Fibroblast of skin of right quadriceps (primary cell): ENCODE results near the gene ENTPD5.
"Not testable (repeated sequence)": the region's sequence is repeated elsewhere in the genome, so short reads cannot be mapped to it uniquely, and the experiment has no call there.

Experiments used
- DNase-seq: peaks from one replicate; pipeline ENCODE4 v3.0.0-alpha.2; 2013

Gene ENTPD5

GRCh38 chr14:73937012-73937411 lies 82.1 kb downstream of the ENTPD5 start:
- DNase-seq, result no peak

GRCh38 chr14:73936548-73936947 lies 82.5 kb downstream of the ENTPD5 start:
- no peak for DNase-seq

GRCh38 chr14:73935666-73936065 lies 83.4 kb downstream of the ENTPD5 start:
- no peak for DNase-seq

- no peak for DNase-seq
Observed at GRCh38 chr14:73924337-73924736, 94.8 kb downstream of the ENTPD5 start.

DNA sequence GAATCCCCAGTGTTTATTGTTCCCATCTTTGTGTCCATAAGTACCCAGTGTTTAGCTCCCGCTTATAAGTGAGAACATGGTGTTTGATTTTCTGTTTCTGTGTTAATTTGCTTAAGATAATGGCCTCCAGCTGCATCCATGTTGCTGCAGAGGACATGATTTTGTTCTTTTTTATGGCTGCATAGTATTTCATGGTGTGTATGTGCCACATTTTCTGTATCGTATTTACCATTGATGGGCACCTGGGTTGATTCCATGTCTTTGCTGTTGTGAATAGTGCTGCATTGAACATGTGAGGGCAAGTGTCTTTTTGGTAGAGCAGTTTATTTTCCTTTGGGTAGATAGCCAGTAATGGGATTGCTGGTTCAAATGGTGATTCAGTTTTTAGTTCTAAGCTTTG lies 99.6 kb downstream of the ENTPD5 start:
- not testable (repeated sequence) for DNase-seq

- DNase-seq, result no peak
Observed at GRCh38 chr14:73916324-73916723, 102.8 kb downstream of the ENTPD5 start.

DNA sequence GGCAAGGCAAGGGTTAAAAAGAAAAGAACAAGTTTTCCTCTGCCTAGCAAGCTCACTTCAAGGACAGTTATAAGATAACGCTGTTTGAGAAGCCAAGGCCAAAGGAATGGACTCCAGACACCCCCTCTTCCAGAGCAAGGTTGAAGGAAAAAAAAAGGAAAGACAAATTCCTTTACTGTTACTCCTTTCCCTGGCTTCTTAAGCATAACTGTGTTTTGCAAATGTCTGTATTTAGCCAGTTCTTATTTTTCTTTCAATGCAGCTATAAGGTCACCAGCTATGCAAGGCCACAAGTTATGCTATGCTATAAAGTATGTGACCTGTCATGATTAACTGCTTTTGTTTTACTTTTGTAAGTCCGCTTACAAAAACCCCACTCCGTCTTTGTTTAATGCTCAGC lies 105.8 kb downstream of the ENTPD5 start:
- DNase-seq, result no peak

GRCh38 chr14:73909681-73910080 lies 109.4 kb downstream of the ENTPD5 start:
- no peak for DNase-seq
